ENCODE results near the gene ISCA2. TPM values are rescaled to one million over a fixed set of nuclear protein-coding genes. Genes with fewer than 3 reads are reported as not detected.

The ISCA2 gene
- total and polyA plus RNA-seq, 2 experiments from 2014 or later: 44.0 to 171 TPM

DNA sequence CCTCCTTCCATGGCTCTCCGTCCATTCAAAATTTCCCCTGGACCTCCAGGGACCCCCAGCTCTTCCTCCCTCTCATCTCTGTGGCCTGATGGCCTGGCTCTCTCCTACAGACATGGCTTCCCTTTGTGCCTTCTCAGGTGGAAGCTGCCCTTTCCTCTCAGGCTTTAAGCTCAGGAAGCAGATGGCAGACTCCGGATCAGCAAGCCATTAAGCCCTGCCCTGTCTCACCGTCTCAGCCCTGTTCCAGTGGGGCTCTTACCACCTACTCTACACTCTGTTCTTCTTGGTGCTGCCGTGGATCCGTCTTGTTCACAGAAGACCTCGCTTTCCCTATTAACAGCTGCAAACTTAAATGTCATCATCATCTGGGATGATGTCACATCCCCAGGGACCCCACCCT is 33.6 kb upstream of the ISCA2 start (continued):
- TF ChIP-seq, protein P1, sequence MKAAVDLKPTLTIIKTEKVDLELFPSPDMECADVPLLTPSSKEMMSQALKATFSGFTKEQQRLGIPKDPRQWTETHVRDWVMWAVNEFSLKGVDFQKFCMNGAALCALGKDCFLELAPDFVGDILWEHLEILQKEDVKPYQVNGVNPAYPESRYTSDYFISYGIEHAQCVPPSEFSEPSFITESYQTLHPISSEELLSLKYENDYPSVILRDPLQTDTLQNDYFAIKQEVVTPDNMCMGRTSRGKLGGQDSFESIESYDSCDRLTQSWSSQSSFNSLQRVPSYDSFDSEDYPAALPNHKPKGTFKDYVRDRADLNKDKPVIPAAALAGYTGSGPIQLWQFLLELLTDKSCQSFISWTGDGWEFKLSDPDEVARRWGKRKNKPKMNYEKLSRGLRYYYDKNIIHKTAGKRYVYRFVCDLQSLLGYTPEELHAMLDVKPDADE (IDR thresholded peaks at IDR 0.05): no peak
- TF ChIP-seq REST (IDR thresholded peaks at IDR 0.05; ENCODE audit: unreplicated experiment) (no peak), CREB1 (CRISPR knock-in tag; IDR thresholded peaks at IDR 0.05; ENCODE audit: low read depth) (no peak)

DNA sequence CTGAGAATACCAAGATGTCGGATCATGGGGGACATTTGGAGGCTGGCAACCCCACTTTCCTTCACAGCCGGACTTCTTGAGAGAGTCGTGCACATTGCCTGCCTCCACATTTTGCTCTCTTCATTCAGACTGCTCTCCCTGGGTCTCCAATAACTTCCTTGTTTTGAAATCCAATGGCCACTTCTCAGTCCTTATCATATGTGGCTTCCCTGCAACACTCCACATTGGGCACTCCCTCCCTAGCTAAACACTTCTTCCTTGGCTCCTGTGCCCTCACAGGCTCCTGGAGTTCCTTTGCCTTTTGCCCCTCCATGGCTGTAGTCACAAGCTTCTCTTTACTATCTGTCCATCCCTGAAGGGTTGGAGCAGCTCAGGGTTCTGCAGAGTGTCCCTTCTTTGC is 30.6 kb upstream of the ISCA2 start:
- Histone ChIP-seq H4K20me1 (replicated peaks; ENCODE audit: insufficient read depth) (no peaks in the 10 kb centered on the region), H3K36me3 (ENCODE audit: insufficient read depth) (no peaks in the 10 kb centered on the region), H2AFZ (no peak overlapping the region), H3F3A (replicated peaks; ENCODE audit: low read depth) (no peaks in the 10 kb centered on the region), H3K27ac (ENCODE audit: low read depth) (no peak overlapping the region), H3K4me3 (no peak overlapping the region), H3K79me2 (replicated peaks; ENCODE audit: insufficient read depth) (no peaks in the 10 kb centered on the region), H3K4me1 (ENCODE audit: insufficient read depth) (no peaks in the 10 kb centered on the region), H3K4me2 (no peak overlapping the region), H3K9me2 (ENCODE audit: insufficient read depth) (no peaks in the 10 kb centered on the region), H3K27me3 (ENCODE audit: insufficient read depth) (no peaks in the 10 kb centered on the region)
- Mint-ChIP-seq H3K27ac (no peak overlapping the region), H3K9me3 (no peaks in the 10 kb centered on the region), H3K27me3 (ENCODE audit: insufficient read depth, low read depth, poor library complexity) (no peaks in the 10 kb centered on the region), H3K4me3 (no peak overlapping the region), H3K36me3 (ENCODE audit: low read depth) (no peaks in the 10 kb centered on the region), H3K4me1 (peaks cover 8% of the 10 kb centered on the region; the same call in 2 of the 3 replicates)
- DNase-seq (ENCODE audit: low spot score): no peak
- no peak for ATAC-seq
- TF ChIP-seq STAT1 (IDR thresholded peaks at IDR 0.05; ENCODE audit: unreplicated experiment): no peak
- no peak for TF ChIP-seq REST (IDR thresholded peaks at IDR 0.05; ENCODE audit: unreplicated experiment)
- TF ChIP-seq POLR2AphosphoS5 (IDR thresholded peaks at IDR 0.05; ENCODE audit: low read depth): no peak
- no peak for TF ChIP-seq JUNB (IDR thresholded peaks at IDR 0.05; ENCODE audit: unreplicated experiment)
- TF ChIP-seq NANOG (IDR thresholded peaks at IDR 0.05; ENCODE audit: borderline replicate concordance): no peak
- TF ChIP-seq, protein P2, sequence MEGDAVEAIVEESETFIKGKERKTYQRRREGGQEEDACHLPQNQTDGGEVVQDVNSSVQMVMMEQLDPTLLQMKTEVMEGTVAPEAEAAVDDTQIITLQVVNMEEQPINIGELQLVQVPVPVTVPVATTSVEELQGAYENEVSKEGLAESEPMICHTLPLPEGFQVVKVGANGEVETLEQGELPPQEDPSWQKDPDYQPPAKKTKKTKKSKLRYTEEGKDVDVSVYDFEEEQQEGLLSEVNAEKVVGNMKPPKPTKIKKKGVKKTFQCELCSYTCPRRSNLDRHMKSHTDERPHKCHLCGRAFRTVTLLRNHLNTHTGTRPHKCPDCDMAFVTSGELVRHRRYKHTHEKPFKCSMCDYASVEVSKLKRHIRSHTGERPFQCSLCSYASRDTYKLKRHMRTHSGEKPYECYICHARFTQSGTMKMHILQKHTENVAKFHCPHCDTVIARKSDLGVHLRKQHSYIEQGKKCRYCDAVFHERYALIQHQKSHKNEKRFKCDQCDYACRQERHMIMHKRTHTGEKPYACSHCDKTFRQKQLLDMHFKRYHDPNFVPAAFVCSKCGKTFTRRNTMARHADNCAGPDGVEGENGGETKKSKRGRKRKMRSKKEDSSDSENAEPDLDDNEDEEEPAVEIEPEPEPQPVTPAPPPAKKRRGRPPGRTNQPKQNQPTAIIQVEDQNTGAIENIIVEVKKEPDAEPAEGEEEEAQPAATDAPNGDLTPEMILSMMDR (conservative IDR thresholded peaks at IDR 0.05; ENCODE audit: low read depth in 2 of 2): no peak
- no peak for TF ChIP-seq ZNF331 (CRISPR knock-in tag; IDR thresholded peaks at IDR 0.05; ENCODE audit: low read depth)
